ENCODE results near the gene TIMM13. TPM values are rescaled to one million over a fixed set of nuclear protein-coding genes. Genes with fewer than 3 reads are reported as not detected.

The TIMM13 gene
- total and polyA plus RNA-seq, 9 of the 15 experiments (the other 6 are each of a cell fraction or from before 2014, with no cell fraction given) = 17.6 to 215 (median 71.8) TPM

DNA sequence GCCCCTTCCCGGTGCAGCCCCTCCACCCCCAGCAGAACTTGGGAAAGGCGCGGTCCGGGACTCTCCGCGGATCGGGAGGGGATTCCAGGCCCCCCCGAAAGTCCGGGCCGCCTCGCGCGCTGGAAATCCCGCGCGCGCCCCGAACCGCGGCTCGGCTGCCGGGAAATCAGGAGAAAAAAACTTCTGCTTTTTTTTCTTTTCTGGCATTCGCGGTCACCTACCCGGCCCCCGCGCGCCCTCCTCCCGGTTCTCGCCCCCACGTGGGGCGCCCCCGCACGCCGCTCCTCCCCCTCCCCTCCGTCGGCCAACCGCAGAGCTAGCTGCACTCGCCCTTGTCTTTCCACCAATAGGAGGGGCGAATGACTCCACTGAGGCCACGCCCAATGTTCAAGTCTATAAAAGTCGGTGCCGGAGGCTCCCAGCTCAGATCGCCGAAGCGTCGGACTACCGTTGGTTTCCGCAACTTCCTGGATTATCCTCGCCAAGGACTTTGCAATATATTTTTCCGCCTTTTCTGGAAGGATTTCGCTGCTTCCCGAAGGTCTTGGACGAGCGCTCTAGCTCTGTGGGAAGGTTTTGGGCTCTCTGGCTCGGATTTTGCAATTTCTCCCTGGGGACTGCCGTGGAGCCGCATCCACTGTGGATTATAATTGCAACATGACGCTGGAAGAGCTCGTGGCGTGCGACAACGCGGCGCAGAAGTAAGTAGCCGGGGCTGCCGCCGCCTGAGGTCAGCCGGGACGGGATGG is 48.5 kb upstream of the TIMM13 start, which contains the start of gene GADD45B (continued):
- TF ChIP-seq SFPQ (IDR thresholded peaks at IDR 0.05; ENCODE audit: low read depth, low read length) (no peak), CTCF (IDR thresholded peaks at IDR 0.05 in 2 of 3, conservative IDR thresholded peaks at IDR 0.05 in 1 of 3; ENCODE audit: insufficient read depth in 2 of 3, low read depth in 1 of 3, low read length in 3 of 3) (no peak), CCAR2 (IDR thresholded peaks at IDR 0.05; ENCODE audit: low read depth, low read length) (no peak), POLR2B (IDR thresholded peaks at IDR 0.05; ENCODE audit: low read depth, partially characterized antibody) (peak; percentile 99), ZFP36 (IDR thresholded peaks at IDR 0.05; ENCODE audit: low read depth, low read length, partially characterized antibody) (peak; percentile 3), ZNF324 (CRISPR knock-in tag; IDR thresholded peaks at IDR 0.05) (no peak), TFAM (CRISPR knock-in tag; conservative IDR thresholded peaks at IDR 0.05) (no peak), ZNF76 (CRISPR knock-in tag; IDR thresholded peaks at IDR 0.05; ENCODE audit: borderline replicate concordance) (no peak), DNMT1 (IDR thresholded peaks at IDR 0.05) (0 out of 2 replicates have a peak, but pooled peaks have one; percentile 75)
- TF ChIP-seq, protein P1, sequence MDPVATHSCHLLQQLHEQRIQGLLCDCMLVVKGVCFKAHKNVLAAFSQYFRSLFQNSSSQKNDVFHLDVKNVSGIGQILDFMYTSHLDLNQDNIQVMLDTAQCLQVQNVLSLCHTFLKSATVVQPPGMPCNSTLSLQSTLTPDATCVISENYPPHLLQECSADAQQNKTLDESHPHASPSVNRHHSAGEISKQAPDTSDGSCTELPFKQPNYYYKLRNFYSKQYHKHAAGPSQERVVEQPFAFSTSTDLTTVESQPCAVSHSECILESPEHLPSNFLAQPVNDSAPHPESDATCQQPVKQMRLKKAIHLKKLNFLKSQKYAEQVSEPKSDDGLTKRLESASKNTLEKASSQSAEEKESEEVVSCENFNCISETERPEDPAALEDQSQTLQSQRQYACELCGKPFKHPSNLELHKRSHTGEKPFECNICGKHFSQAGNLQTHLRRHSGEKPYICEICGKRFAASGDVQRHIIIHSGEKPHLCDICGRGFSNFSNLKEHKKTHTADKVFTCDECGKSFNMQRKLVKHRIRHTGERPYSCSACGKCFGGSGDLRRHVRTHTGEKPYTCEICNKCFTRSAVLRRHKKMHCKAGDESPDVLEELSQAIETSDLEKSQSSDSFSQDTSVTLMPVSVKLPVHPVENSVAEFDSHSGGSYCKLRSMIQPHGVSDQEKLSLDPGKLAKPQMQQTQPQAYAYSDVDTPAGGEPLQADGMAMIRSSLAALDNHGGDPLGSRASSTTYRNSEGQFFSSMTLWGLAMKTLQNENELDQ (CRISPR knock-in tag; IDR thresholded peaks at IDR 0.05; ENCODE audit: borderline replicate concordance) = no peak
- TF ChIP-seq, protein P2, sequence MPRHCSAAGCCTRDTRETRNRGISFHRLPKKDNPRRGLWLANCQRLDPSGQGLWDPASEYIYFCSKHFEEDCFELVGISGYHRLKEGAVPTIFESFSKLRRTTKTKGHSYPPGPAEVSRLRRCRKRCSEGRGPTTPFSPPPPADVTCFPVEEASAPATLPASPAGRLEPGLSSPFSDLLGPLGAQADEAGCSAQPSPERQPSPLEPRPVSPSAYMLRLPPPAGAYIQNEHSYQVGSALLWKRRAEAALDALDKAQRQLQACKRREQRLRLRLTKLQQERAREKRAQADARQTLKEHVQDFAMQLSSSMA (CRISPR knock-in tag; IDR thresholded peaks at IDR 0.05) = no peak
- TF ChIP-seq, protein P3, sequence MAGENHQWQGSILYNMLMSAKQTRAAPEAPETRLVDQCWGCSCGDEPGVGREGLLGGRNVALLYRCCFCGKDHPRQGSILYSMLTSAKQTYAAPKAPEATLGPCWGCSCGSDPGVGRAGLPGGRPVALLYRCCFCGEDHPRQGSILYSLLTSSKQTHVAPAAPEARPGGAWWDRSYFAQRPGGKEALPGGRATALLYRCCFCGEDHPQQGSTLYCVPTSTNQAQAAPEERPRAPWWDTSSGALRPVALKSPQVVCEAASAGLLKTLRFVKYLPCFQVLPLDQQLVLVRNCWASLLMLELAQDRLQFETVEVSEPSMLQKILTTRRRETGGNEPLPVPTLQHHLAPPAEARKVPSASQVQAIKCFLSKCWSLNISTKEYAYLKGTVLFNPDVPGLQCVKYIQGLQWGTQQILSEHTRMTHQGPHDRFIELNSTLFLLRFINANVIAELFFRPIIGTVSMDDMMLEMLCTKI (IDR thresholded peaks at IDR 0.05; ENCODE audit: partially characterized antibody) = no peak
- TF ChIP-seq, protein P4, sequence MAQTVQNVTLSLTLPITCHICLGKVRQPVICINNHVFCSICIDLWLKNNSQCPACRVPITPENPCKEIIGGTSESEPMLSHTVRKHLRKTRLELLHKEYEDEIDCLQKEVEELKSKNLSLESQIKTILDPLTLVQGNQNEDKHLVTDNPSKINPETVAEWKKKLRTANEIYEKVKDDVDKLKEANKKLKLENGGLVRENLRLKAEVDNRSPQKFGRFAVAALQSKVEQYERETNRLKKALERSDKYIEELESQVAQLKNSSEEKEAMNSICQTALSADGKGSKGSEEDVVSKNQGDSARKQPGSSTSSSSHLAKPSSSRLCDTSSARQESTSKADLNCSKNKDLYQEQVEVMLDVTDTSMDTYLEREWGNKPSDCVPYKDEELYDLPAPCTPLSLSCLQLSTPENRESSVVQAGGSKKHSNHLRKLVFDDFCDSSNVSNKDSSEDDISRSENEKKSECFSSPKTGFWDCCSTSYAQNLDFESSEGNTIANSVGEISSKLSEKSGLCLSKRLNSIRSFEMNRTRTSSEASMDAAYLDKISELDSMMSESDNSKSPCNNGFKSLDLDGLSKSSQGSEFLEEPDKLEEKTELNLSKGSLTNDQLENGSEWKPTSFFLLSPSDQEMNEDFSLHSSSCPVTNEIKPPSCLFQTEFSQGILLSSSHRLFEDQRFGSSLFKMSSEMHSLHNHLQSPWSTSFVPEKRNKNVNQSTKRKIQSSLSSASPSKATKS (CRISPR knock-in tag; IDR thresholded peaks at IDR 0.05) = no peak
- TF ChIP-seq, protein P5, sequence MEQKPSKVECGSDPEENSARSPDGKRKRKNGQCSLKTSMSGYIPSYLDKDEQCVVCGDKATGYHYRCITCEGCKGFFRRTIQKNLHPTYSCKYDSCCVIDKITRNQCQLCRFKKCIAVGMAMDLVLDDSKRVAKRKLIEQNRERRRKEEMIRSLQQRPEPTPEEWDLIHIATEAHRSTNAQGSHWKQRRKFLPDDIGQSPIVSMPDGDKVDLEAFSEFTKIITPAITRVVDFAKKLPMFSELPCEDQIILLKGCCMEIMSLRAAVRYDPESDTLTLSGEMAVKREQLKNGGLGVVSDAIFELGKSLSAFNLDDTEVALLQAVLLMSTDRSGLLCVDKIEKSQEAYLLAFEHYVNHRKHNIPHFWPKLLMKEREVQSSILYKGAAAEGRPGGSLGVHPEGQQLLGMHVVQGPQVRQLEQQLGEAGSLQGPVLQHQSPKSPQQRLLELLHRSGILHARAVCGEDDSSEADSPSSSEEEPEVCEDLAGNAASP (IDR thresholded peaks at IDR 0.05) = no peak

Measured in K562 (cell line).